Caco-2 (cell line): ENCODE results near the gene VSX1. TPM values are rescaled to one million over a fixed set of nuclear protein-coding genes. Genes with fewer than 3 reads are reported as not detected.

Source experiments
- BruUV-seq: library from RNA; stranded (reverse); fragments of 400-500 nt; replicated peaks from 2 replicates; lab custom pipeline; 2021; lab: Mats Ljungman, UMichigan
- CTCF ChIA-PET: fragments of 300-600 bp; sonication (Branson Sonifier 250); formaldehyde crosslinking; loops from one replicate; lab custom pipeline; 2022; ENCODE audit warnings: antibody characterized with exemption; lab: Charles Lee
- POLR2A ChIA-PET: fragments of 300-600 bp; sonication (Branson Sonifier 250); formaldehyde crosslinking; loops from one replicate; lab custom pipeline; 2022; ENCODE audit warnings: antibody characterized with exemption; lab: Charles Lee
- DNase-seq, 2 experiments: peaks; one replicate each; pipeline versions ENCODE4 v3.0.0 to v3.0.0-alpha.2; 2020 to 2022
- H3K27me3 ChIP-seq: replicated peaks from 2 replicates; pipeline ENCODE4 v1.6.0; 2011; ENCODE audit warnings: low read length; ENCODE audit not compliant: control insufficient read depth, insufficient read depth
- H3K36me3 ChIP-seq: 2 replicates; pipeline ENCODE4 v1.5.1; 2011; ENCODE audit warnings: low read length; ENCODE audit not compliant: control insufficient read depth, insufficient read depth
- H3K4me1 ChIP-seq: fragments of 250-450 bp; sonication (Bioruptor Pico); 2 replicates; pipeline ENCODE4 v1.5.1; 2020; ENCODE audit warnings: mild to moderate bottlenecking
- H3K4me3 ChIP-seq: 2 replicates; pipeline ENCODE4 v1.5.1; 2011; ENCODE audit warnings: low read depth, mild to moderate bottlenecking, control low read depth, low read length
- H3K9me3 ChIP-seq: fragments of 250-450 bp; sonication (Bioruptor Pico); 2 replicates; pipeline ENCODE4 v1.5.1; 2020; ENCODE audit warnings: mild to moderate bottlenecking, moderate library complexity
- H3K27ac Mint-ChIP-seq: one replicate; pipeline ENCODE4 v1.8.0; 2022; ENCODE audit warnings: mixed read lengths; ENCODE audit not compliant: unreplicated experiment
- H3K27me3 Mint-ChIP-seq: one replicate; pipeline ENCODE4 v1.8.0; 2022; ENCODE audit warnings: mixed read lengths; ENCODE audit not compliant: insufficient read depth, unreplicated experiment
- H3K36me3 Mint-ChIP-seq: one replicate; pipeline ENCODE4 v1.8.0; 2022; ENCODE audit warnings: mild to moderate bottlenecking, mixed read lengths; ENCODE audit not compliant: insufficient read depth, unreplicated experiment
- H3K4me1 Mint-ChIP-seq: one replicate; pipeline ENCODE4 v1.8.0; 2022; ENCODE audit warnings: low read depth, mixed read lengths; ENCODE audit not compliant: unreplicated experiment
- H3K4me3 Mint-ChIP-seq: one replicate; pipeline ENCODE4 v1.8.0; 2022; ENCODE audit warnings: mild to moderate bottlenecking, moderate library complexity, mixed read lengths; ENCODE audit not compliant: unreplicated experiment
- H3K9me3 Mint-ChIP-seq: one replicate; pipeline ENCODE4 v1.8.0; 2022; ENCODE audit warnings: mixed read lengths; ENCODE audit not compliant: unreplicated experiment
- intact Hi-C: fragments of 100-400 bp; cut with micrococcal nuclease; formaldehyde crosslinking; loops from one replicate; pipeline ENCODE4 v1.10.0; 2022; ENCODE audit not compliant: unreplicated experiment
- total RNA-seq: library from RNA; stranded (reverse); gene quantifications from 2 replicates; pipeline ENCODE4 v1.2.3, GENCODE V29; 2022
- TF ChIP-seq, protein P1 (sequence below), 2 experiments: fragments of 200-600 bp in 1 of 2; IDR thresholded peaks; 1 replicate in 1 of 2; 2 replicates in 1 of 2; pipeline versions ENCODE4 v1.5.1 to v1.8.0; 2011 to 2022; ENCODE audit warnings: antibody characterized with exemption in 1 of 2, control low read depth in 1 of 2, inconsistent platforms in 1 of 2, low read depth in 1 of 2, low read length in 1 of 2, mild to moderate bottlenecking in 1 of 2, moderate library complexity in 1 of 2; ENCODE audit not compliant: insufficient read depth in 1 of 2, severe bottlenecking in 1 of 2, unreplicated experiment in 1 of 2

VSX1 gene
- total RNA-seq, 1 experiment from 2014 or later: not detected

DNA sequence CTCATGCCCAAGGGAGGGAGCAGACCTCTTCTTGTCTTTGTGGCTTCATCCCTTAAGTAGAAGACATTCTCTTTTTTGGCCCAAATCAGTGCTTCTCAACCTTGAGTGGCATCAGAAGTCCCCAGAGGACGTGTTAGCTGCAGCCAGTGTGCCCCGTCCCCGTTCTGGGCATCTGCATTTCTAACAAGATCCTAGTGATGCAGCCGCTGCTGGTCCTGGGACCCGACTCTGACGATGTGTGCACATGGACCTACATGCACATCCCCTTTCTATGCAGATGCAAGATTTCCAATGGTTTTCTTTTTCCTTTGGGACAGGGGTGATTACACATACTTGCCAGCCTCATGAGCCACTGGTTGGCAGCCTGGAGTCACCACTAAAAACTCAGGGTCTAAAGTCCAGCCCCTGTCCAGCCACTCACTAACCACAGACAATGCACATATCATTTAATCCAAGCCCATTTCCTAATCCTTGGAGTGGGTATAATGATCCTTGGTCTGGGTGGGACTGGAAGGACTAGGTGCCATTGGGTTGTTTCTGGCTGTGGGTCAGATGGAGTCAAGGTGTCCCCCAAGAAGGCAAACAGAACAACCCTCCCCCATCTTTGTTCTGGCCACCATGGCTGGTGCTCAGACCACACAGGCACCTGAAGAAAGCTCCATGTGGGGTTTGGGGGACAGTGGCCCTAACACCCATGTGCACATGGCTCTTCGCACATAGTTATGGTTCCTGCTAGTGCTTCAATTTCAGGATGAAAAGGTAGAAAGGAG is 30.4 kb downstream of the VSX1 start:
- intact Hi-C loops: no loop called here
- H3K4me1 ChIP-seq: peaks cover 25% of the 10 kb centered on the region
- ChIA-PET CTCF (interaction anchor here (0.7 kb wide), 1 partner anchor 10 kb away, joined by 4 read pairs; no protein-coding TSS in a partner anchor), POLR2A (no interaction called here)
- Mint-ChIP-seq H3K36me3 (peaks cover 19% of the 10 kb centered on the region), H3K4me1 (peaks cover 11% of the 10 kb centered on the region), H3K4me3 (no peak overlapping the region), H3K9me3 (no peaks in the 10 kb centered on the region), H3K27me3 (no peaks in the 10 kb centered on the region), H3K27ac (no peak overlapping the region)
- TF ChIP-seq, protein P1, sequence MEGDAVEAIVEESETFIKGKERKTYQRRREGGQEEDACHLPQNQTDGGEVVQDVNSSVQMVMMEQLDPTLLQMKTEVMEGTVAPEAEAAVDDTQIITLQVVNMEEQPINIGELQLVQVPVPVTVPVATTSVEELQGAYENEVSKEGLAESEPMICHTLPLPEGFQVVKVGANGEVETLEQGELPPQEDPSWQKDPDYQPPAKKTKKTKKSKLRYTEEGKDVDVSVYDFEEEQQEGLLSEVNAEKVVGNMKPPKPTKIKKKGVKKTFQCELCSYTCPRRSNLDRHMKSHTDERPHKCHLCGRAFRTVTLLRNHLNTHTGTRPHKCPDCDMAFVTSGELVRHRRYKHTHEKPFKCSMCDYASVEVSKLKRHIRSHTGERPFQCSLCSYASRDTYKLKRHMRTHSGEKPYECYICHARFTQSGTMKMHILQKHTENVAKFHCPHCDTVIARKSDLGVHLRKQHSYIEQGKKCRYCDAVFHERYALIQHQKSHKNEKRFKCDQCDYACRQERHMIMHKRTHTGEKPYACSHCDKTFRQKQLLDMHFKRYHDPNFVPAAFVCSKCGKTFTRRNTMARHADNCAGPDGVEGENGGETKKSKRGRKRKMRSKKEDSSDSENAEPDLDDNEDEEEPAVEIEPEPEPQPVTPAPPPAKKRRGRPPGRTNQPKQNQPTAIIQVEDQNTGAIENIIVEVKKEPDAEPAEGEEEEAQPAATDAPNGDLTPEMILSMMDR (IDR thresholded peaks at IDR 0.05; ENCODE audit: insufficient read depth in 1 of 2, low read depth in 1 of 2, low read length in 1 of 2, severe bottlenecking in 1 of 2, unreplicated experiment in 1 of 2): no peak
- peak in 1 of 2 experiments; percentile 14 for DNase-seq
- peaks cover 2% of the 10 kb centered on the region for H3K36me3 ChIP-seq
- no TSS peak for BruUV-seq
- H3K27me3 ChIP-seq: no peaks in the 10 kb centered on the region
- H3K9me3 ChIP-seq: no peaks in the 10 kb centered on the region
- H3K4me3 ChIP-seq: no peak overlapping the region

GRCh38 chr20:25050501-25051350 is 31.2 kb downstream of the VSX1 start:
- Mint-ChIP-seq H3K4me3 (no peak overlapping the region), H3K36me3 (peaks cover 24% of the 10 kb centered on the region), H3K9me3 (no peaks in the 10 kb centered on the region), H3K4me1 (peaks cover 11% of the 10 kb centered on the region), H3K27me3 (no peaks in the 10 kb centered on the region), H3K27ac (peak overlapping the region; percentile 1)
- H3K27me3 ChIP-seq: no peaks in the 10 kb centered on the region
- ChIA-PET CTCF (no interaction called here), POLR2A (no interaction called here)
- TF ChIP-seq, protein P1 (IDR thresholded peaks at IDR 0.05; ENCODE audit: insufficient read depth in 1 of 2, low read depth in 1 of 2, low read length in 1 of 2, severe bottlenecking in 1 of 2, unreplicated experiment in 1 of 2): no peak
- intact Hi-C loops: no loop called here
- peaks cover 2% of the 10 kb centered on the region for H3K36me3 ChIP-seq
- H3K9me3 ChIP-seq: no peaks in the 10 kb centered on the region
- H3K4me1 ChIP-seq: peaks cover 16% of the 10 kb centered on the region
- BruUV-seq: no TSS peak
- H3K4me3 ChIP-seq: no peak overlapping the region
- peak in 1 of 2 experiments; percentile 30 for DNase-seq

GRCh38 chr20:25050082-25050481 is 31.9 kb downstream of the VSX1 start:
- intact Hi-C loops: no loop called here
- Mint-ChIP-seq H3K27ac (peak overlapping the region; percentile 1), H3K9me3 (no peaks in the 10 kb centered on the region), H3K4me3 (no peak overlapping the region), H3K4me1 (peaks cover 10% of the 10 kb centered on the region), H3K27me3 (no peaks in the 10 kb centered on the region), H3K36me3 (peaks cover 29% of the 10 kb centered on the region)
- no peaks in the 10 kb centered on the region for H3K9me3 ChIP-seq
- ChIA-PET POLR2A (no interaction called here), CTCF (no interaction called here)
- H3K27me3 ChIP-seq: no peaks in the 10 kb centered on the region
- DNase-seq: peak in 1 of 2 experiments; percentile 15
- BruUV-seq: no TSS peak
- peaks cover 2% of the 10 kb centered on the region for H3K36me3 ChIP-seq
- TF ChIP-seq, protein P1 (IDR thresholded peaks at IDR 0.05; ENCODE audit: insufficient read depth in 1 of 2, low read depth in 1 of 2, low read length in 1 of 2, severe bottlenecking in 1 of 2, unreplicated experiment in 1 of 2): no peak
- H3K4me1 ChIP-seq: peaks cover 10% of the 10 kb centered on the region
- H3K4me3 ChIP-seq: no peak overlapping the region
